ENCODE results near the gene KCNK2.

- TF ChIP-seq REST (IDR thresholded peaks at IDR 0.05; ENCODE audit: insufficient read depth in 1 of 2, low read depth in 2 of 2, low read length in 2 of 2) (no peak), POLR2AphosphoS5 (IDR thresholded peaks at IDR 0.05; ENCODE audit: low read depth, low read length) (no peak), SIN3A (IDR thresholded peaks at IDR 0.05; ENCODE audit: borderline replicate concordance, insufficient read depth, low read length) (no peak), TAF1 (IDR thresholded peaks at IDR 0.05; ENCODE audit: borderline replicate concordance, insufficient read depth, low read length) (no peak)
Measured at GRCh38 chr1:215128504-215128903, 46.0 kb downstream of the KCNK2 start.
